Astrocyte of the spinal cord (primary cell): ENCODE data around the gene SNTG2.

Experiments used
- DNase-seq: peaks from one replicate; pipeline ENCODE4 v3.0.0; 2011; ENCODE audit warnings: low read depth, low spot score
- H3K4me3 ChIP-seq: 2 replicates; pipeline ENCODE4 v1.5.1; 2011; ENCODE audit warnings: low read depth, mild to moderate bottlenecking, low read length, moderate library complexity
- in situ Hi-C: cut with HindIII; loops from 2 replicates; pipeline ENCODE4 v1.10.0; 2017; ENCODE audit warnings: low sequenced_read_pairs
- TF ChIP-seq, protein P1 (sequence below): IDR thresholded peaks from 2 replicates; pipeline ENCODE4 v1.5.1; 2012; ENCODE audit warnings: low read depth, mild to moderate bottlenecking, low read length, inconsistent platforms

The SNTG2 gene

GRCh38 chr2:925711-926110, 24.9 kb upstream of the SNTG2 start:
- DNase-seq: no peak
- no peak overlapping the region for H3K4me3 ChIP-seq
- in situ Hi-C loops: no loop called here
- TF ChIP-seq, protein P1, sequence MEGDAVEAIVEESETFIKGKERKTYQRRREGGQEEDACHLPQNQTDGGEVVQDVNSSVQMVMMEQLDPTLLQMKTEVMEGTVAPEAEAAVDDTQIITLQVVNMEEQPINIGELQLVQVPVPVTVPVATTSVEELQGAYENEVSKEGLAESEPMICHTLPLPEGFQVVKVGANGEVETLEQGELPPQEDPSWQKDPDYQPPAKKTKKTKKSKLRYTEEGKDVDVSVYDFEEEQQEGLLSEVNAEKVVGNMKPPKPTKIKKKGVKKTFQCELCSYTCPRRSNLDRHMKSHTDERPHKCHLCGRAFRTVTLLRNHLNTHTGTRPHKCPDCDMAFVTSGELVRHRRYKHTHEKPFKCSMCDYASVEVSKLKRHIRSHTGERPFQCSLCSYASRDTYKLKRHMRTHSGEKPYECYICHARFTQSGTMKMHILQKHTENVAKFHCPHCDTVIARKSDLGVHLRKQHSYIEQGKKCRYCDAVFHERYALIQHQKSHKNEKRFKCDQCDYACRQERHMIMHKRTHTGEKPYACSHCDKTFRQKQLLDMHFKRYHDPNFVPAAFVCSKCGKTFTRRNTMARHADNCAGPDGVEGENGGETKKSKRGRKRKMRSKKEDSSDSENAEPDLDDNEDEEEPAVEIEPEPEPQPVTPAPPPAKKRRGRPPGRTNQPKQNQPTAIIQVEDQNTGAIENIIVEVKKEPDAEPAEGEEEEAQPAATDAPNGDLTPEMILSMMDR: no peak

DNA sequence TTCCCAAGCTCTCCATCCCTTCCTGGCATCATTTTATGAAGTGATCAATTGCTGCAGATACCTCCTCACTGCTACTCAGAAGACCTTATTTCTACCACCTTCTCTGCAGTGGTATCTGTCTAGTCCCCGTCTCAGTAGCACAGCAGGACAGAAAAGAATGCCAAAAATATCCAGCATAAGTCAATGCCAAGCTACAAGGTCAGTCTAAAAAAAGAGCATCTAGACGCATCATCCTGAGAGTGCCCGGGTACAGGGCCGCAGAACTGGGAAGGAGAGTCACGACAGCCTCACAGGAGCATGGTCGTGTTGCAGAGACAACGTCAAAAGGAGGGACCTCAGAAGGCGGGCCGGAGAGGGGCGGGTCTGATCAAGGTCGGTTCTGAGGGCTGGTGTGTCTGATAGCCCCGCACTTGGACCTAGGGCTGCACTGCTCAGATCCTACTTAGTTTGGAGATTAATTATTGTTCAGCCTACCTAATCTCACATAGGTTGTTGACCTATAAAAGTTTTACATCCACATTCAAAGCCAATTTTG, 24.3 kb upstream of the SNTG2 start:
- TF ChIP-seq, protein P1: no peak
- in situ Hi-C loops: no loop called here

GRCh38 chr2:926896-927295, 23.8 kb upstream of the SNTG2 start:
- TF ChIP-seq, protein P1: no peak
- in situ Hi-C loops: no loop called here

More for the DNA sequence above, 24.3 kb upstream of the SNTG2 start:
- H3K4me3 ChIP-seq: no peak overlapping the region
- no peak for DNase-seq

DNA sequence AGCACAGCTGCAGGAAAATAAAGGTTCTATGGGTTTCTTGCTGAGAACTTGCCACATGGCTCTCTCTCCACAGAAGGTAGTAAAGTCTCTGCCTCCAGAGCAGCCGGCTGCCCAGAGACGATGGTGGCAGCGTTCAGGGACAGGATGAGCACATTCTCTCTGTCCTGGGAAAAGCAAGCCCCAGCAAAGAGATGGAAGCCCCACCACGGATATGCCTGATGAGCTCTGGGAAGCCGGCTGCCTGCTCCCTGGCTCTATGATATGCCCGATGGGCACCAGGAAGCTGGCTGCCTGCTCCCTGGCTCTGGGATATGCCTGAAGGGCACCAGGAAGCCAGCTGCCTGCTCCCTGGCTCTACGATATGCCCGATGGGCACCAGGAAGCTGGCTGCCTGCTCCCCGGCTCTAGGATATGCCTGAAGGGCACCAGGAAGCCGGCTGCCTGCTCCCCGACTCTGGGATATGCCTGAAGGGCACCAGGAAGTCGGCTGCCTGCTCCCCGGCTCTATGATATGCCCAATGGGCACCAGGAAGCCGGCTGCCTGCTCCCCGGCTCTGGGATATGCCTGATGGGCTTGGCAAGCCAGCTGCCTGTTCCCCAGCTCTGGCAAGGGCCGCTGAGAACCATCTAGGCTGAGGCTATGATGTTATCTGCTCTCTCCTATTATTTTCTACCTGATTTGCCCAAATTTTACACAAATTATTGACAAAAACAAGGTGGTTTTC, 21.5 kb upstream of the SNTG2 start:
- in situ Hi-C loops: no loop called here
- TF ChIP-seq, protein P1: no peak
- H3K4me3 ChIP-seq: no peak overlapping the region
- DNase-seq: no peak

More at GRCh38 chr2:926896-927295, 23.8 kb upstream of the SNTG2 start:
- DNase-seq: no peak
- H3K4me3 ChIP-seq: no peak overlapping the region

DNA sequence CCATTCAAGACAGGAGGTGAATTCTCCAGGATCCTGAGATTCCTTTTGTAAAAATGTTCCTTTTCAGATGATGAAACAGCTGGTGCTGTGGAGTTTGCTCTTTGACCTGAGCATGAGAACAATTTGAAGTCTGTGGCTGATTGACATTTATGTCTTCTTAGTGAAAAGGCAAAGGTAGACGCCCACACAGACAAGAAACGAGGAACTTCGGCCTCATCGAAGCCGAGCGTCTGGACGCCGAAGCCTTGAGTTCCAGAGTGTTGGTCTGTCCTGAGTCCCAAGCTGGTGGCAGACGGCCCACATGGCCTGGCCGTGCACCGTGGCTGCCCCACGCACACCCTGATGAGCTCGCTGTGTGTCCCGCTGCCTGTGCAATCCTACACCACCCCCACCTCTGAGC, 20.7 kb upstream of the SNTG2 start:
- in situ Hi-C loops: no loop called here
- TF ChIP-seq, protein P1: no peak
- H3K4me3 ChIP-seq: no peak overlapping the region
- DNase-seq: no peak

DNA sequence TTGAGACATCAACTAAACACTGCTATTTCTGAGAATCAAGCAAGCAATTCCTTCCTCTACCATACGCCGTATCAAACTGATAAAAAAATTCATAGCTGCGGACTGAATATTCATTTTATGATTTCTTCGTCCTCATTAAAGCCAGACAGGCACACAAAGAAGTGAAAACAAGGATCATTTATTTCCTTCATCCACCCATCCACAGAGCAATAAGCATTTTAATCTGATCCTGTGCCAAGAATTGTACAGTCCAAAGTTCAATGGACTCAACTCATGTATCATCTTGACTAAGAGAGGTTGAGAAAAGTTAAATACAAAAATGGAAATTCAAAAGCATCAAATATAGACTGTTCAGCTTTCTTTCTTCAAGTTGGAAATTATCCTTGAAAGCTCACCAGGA, 19.7 kb upstream of the SNTG2 start:
- no peak overlapping the region for H3K4me3 ChIP-seq
- in situ Hi-C loops: no loop called here
- DNase-seq: no peak
- TF ChIP-seq, protein P1: no peak
